HepG2 (cell line): ENCODE data around the gene PRR12. TPM values are rescaled to one million over a fixed set of nuclear protein-coding genes. Genes with fewer than 3 reads are reported as not detected.

Source experiments
- ARID2 ChIP-seq: sonication (generic); formaldehyde crosslinking; IDR thresholded peaks from 2 replicates; pipeline ENCODE4 v1.8.1; 2022; ENCODE audit warnings: mild to moderate bottlenecking, missing genetic modification reagents, borderline replicate concordance
- CHCHD3 ChIP-seq: sonication (generic); formaldehyde crosslinking; IDR thresholded peaks from 2 replicates; pipeline ENCODE4 v1.8.0; 2022; ENCODE audit warnings: mild to moderate bottlenecking, missing genetic modification reagents, moderate library complexity
- CHD4 ChIP-seq: fragments of 200-600 bp; sonication (generic); IDR thresholded peaks from 2 replicates; pipeline ENCODE4 v1.7.0; 2017; ENCODE audit warnings: mild to moderate bottlenecking, low read length, borderline replicate concordance
- FOXC1 ChIP-seq: sonication (generic); formaldehyde crosslinking; IDR thresholded peaks from 2 replicates; pipeline ENCODE4 v1.8.0; 2022; ENCODE audit warnings: mild to moderate bottlenecking, missing genetic modification reagents, borderline replicate concordance
- GABPA ChIP-seq, 2 experiments: IDR thresholded peaks; 2 replicates each; pipeline ENCODE4 v1.6.1; 2011 to 2016; ENCODE audit warnings: low read depth in 2 of 2, low read length in 1 of 2, missing biosample characterization in 1 of 2, missing genetic modification characterization in 1 of 2
- HNRNPUL1 ChIP-seq: fragments of 200-400 bp; formaldehyde crosslinking; IDR thresholded peaks from 2 replicates; pipeline ENCODE4 v1.6.1; 2017; ENCODE audit warnings: low read depth, mild to moderate bottlenecking, low read length, moderate library complexity
- IRX3 ChIP-seq: sonication (generic); formaldehyde crosslinking; IDR thresholded peaks from 2 replicates; pipeline ENCODE4 v1.8.1; 2023; ENCODE audit warnings: mild to moderate bottlenecking, low read depth, missing genetic modification reagents, borderline replicate concordance
- JUNB ChIP-seq: sonication (generic); formaldehyde crosslinking; IDR thresholded peaks from 2 replicates; pipeline ENCODE4 v1.8.0; 2022; ENCODE audit warnings: missing genetic modification reagents, mild to moderate bottlenecking, borderline replicate concordance
- MIER3 ChIP-seq: IDR thresholded peaks from 2 replicates; pipeline ENCODE4 v1.6.1; 2016; ENCODE audit warnings: missing compliant biosample characterization, borderline replicate concordance
- NCOA2 ChIP-seq: sonication (generic); formaldehyde crosslinking; IDR thresholded peaks from 2 replicates; pipeline ENCODE4 v1.8.0; 2022; ENCODE audit warnings: inconsistent platforms
- NCOA5 ChIP-seq: sonication (generic); formaldehyde crosslinking; IDR thresholded peaks from 2 replicates; pipeline ENCODE4 v1.4.0; 2020; ENCODE audit warnings: missing genetic modification reagents
- PAF1 ChIP-seq: IDR thresholded peaks from 2 replicates; pipeline ENCODE4 v1.6.1; 2016; ENCODE audit warnings: missing genetic modification reagents, missing compliant biosample characterization
- PHF5A ChIP-seq: IDR thresholded peaks from one replicate; pipeline ENCODE4 v1.6.1; 2018; ENCODE audit warnings: low read depth, missing genetic modification reagents; ENCODE audit not compliant: unreplicated experiment
- RBM22 ChIP-seq: fragments of 200-400 bp; formaldehyde crosslinking; optimal IDR thresholded peaks from 2 replicates; pipeline ENCODE3; 2017; ENCODE audit warnings: mild to moderate bottlenecking, low read length, moderate library complexity
- SMARCE1 ChIP-seq: fragments of 450-650 bp; IDR thresholded peaks from 2 replicates; pipeline ENCODE4 v1.6.1; 2017; ENCODE audit warnings: borderline replicate concordance
- TEAD2 ChIP-seq: sonication (generic); formaldehyde crosslinking; IDR thresholded peaks from 2 replicates; pipeline ENCODE4 v1.9.0; 2021; ENCODE audit warnings: missing genetic modification reagents
- YY1 ChIP-seq: IDR thresholded peaks from 2 replicates; pipeline ENCODE4 v1.6.1; 2011; ENCODE audit warnings: low read length, low read depth, moderate library complexity, mild to moderate bottlenecking; ENCODE audit not compliant: insufficient read depth, insufficient replicate concordance
- ZNF10 ChIP-seq: sonication (generic); formaldehyde crosslinking; IDR thresholded peaks from 2 replicates; pipeline ENCODE4 v1.4.0; 2020; ENCODE audit warnings: mild to moderate bottlenecking, low read depth, missing genetic modification reagents, borderline replicate concordance
- ZNF343 ChIP-seq: sonication (generic); formaldehyde crosslinking; IDR thresholded peaks from 2 replicates; pipeline ENCODE4 v1.4.0; 2020; ENCODE audit warnings: mild to moderate bottlenecking, missing genetic modification reagents
- ZNF407 ChIP-seq: sonication (generic); formaldehyde crosslinking; IDR thresholded peaks from one replicate; pipeline ENCODE4 v1.5.1; 2020; ENCODE audit warnings: mild to moderate bottlenecking, missing genetic modification reagents; ENCODE audit errors: not compliant biosample characterization
- ZNF7 ChIP-seq: IDR thresholded peaks from 2 replicates; pipeline ENCODE4 v1.6.1; 2016; ENCODE audit warnings: missing biosample characterization, missing genetic modification reagents
- ZNF768 ChIP-seq: sonication (generic); formaldehyde crosslinking; IDR thresholded peaks from 2 replicates; pipeline ENCODE4 v1.4.0; 2020; ENCODE audit warnings: missing genetic modification reagents
- ZNF841 ChIP-seq: sonication (generic); formaldehyde crosslinking; IDR thresholded peaks from 2 replicates; pipeline ENCODE4 v1.8.1; 2023; ENCODE audit warnings: missing genetic modification reagents, borderline replicate concordance
- ZSCAN9 ChIP-seq: IDR thresholded peaks from 2 replicates; pipeline ENCODE4 v1.6.1; 2016; ENCODE audit warnings: borderline replicate concordance
- polyA plus RNA-seq, 8 experiments: library from polyadenylated mRNA; depleted of rRNA in 3 of 8; stranded (reverse) in 7 of 8; unstranded in 1 of 8; fragments of >200 nt; fragmentation: Illumina TruSeq in 4 of 8; extraction: Trizol in 4 of 8; gene quantifications; 2 replicates each; pipeline versions ENCODE4 v1.2.1 to v1.2.3, GENCODE V29; 2011 to 2016; ENCODE audit warnings: low read depth in 4 of 8, missing spikeins in 1 of 8, mixed read lengths in 1 of 8; ENCODE audit not compliant: insufficient read depth in 1 of 8
- total RNA-seq, 5 experiments: library from RNA; depleted of rRNA; stranded (reverse); fragments of >200 nt; fragmentation: Illumina TruSeq; extraction: Trizol; gene quantifications; 2 replicates each; pipeline ENCODE4 v1.2.3, GENCODE V29; 2016; ENCODE audit warnings: low read depth in 1 of 5

PRR12 gene
- total and polyA plus RNA-seq, 2 of the 13 experiments (the other 11 are each of a cell fraction or from before 2014, with no cell fraction given) = 0.62 to 1.5 TPM

GRCh38 chr19:49640113-49640898 is 49.3 kb downstream of the PRR12 start, which contains the start of gene RRAS (continued):
- TF ChIP-seq ZNF407 (CRISPR knock-in tag) (no peak), IRX3 (CRISPR knock-in tag) (no peak), ARID2 (CRISPR knock-in tag) (no peak), ZNF841 (CRISPR knock-in tag) (no peak), PAF1 (CRISPR knock-in tag) (no peak), ZNF7 (CRISPR knock-in tag) (no peak), PHF5A (CRISPR knock-in tag) (no peak), NCOA2 (CRISPR knock-in tag) (peak; percentile 49; the same call in 1 of the 2 replicates), RBM22 (no peak), CHCHD3 (no peak), JUNB (CRISPR knock-in tag) (peak; percentile 53; the same call in 1 of the 2 replicates), GABPA (IDR thresholded peaks at IDR 0.05; ENCODE audit: low read depth, low read length) (peak; percentile 68), GABPA (CRISPR knock-in tag; IDR thresholded peaks at IDR 0.05; ENCODE audit: low read depth) (peak; percentile 92), TEAD2 (CRISPR knock-in tag) (no peak), YY1 (no peak), HNRNPUL1 (no peak), ZNF343 (CRISPR knock-in tag) (no peak), FOXC1 (CRISPR knock-in tag) (no peak), NCOA5 (CRISPR knock-in tag) (no peak), ZNF768 (CRISPR knock-in tag) (no peak), SMARCE1 (no peak), MIER3 (CRISPR knock-in tag) (peak; percentile 92; the same call in 1 of the 2 replicates), ZNF10 (no peak), ZSCAN9 (CRISPR knock-in tag) (peak; percentile 70; the same call in 1 of the 2 replicates), CHD4 (no peak)
